Immature natural killer cell (primary cell): ENCODE measurements around the gene FOSL1. TPM values are rescaled to one million over a fixed set of nuclear protein-coding genes. Genes with fewer than 3 reads are reported as not detected.

Source experiments
- DNase-seq, 3 donors: peaks; one replicate each; pipeline ENCODE4 v3.0.0; 2022; ENCODE audit warnings: mixed read lengths in 1 of 3
- H3K27ac Mint-ChIP-seq, 6 donors: one replicate each; pipeline ENCODE4 v1.8.0; 2020; ENCODE audit warnings: mixed read lengths in 6 of 6, mild to moderate bottlenecking in 5 of 6, inconsistent platforms in 4 of 6, moderate library complexity in 3 of 6
- H3K27me3 Mint-ChIP-seq, 3 donors: one replicate each; pipeline ENCODE4 v1.8.0; 2020 to 2021; ENCODE audit warnings: low read depth in 3 of 3, mild to moderate bottlenecking in 3 of 3, mixed read lengths in 3 of 3, moderate library complexity in 3 of 3, inconsistent platforms in 1 of 3
- H3K36me3 Mint-ChIP-seq, 3 donors: one replicate each; pipeline ENCODE4 v1.8.0; 2020; ENCODE audit warnings: mixed read lengths in 3 of 3, inconsistent platforms in 2 of 3, mild to moderate bottlenecking in 2 of 3
- H3K4me1 Mint-ChIP-seq, 2 donors: one replicate each; pipeline ENCODE4 v1.8.0; 2020; ENCODE audit warnings: inconsistent platforms in 2 of 2, mild to moderate bottlenecking in 2 of 2, mixed read lengths in 2 of 2, moderate library complexity in 1 of 2
- H3K4me3 Mint-ChIP-seq, 5 donors: one replicate each; pipeline ENCODE4 v1.8.0; 2020; ENCODE audit warnings: mild to moderate bottlenecking in 5 of 5, mixed read lengths in 5 of 5, inconsistent platforms in 3 of 5, moderate library complexity in 3 of 5
- H3K9me3 Mint-ChIP-seq, 6 donors: one replicate each; pipeline ENCODE4 v1.8.0; 2020; ENCODE audit warnings: mild to moderate bottlenecking in 6 of 6, mixed read lengths in 6 of 6, inconsistent platforms in 4 of 6, moderate library complexity in 3 of 6
- polyA plus RNA-seq, 3 donors: library from polyadenylated mRNA; unstranded; fragments of 300-500 nt; fragmentation: Illumina TruSeq; gene quantifications; one replicate each; pipeline ENCODE4 v1.2.3, GENCODE V29; 2021

FOSL1 gene
- polyA plus RNA-seq, 3 donors from 2014 or later = 0.13 to 0.30 (median 0.17) TPM

GRCh38 chr11:65931773-65932557 is 31.8 kb upstream of the FOSL1 start:
- Mint-ChIP-seq H3K9me3 (no peaks in the 10 kb centered on the region), H3K36me3 (no peaks in the 10 kb centered on the region), H3K4me1 (peaks cover 26 to 33% of the 10 kb centered on the region in 2 donors), H3K27me3 (peaks cover 2 to 10% (median 9%) of the 10 kb centered on the region in 3 donors), H3K4me3 (no peak overlapping the region), H3K27ac (peak overlapping the region in 3 of 6 donors; percentile 13 to 51 (median 19))
- DNase-seq = no peak

- Mint-ChIP-seq H3K4me3 (peak overlapping the region; percentile 78 to 88 (median 81)), H3K27ac (peak overlapping the region; percentile 89 to 97 (median 95)), H3K9me3 (no peaks in the 10 kb centered on the region), H3K4me1 (peaks cover 28 to 35% of the 10 kb centered on the region in 2 donors), H3K27me3 (peaks cover 0 to 10% (median 9%) of the 10 kb centered on the region in 3 donors), H3K36me3 (no peaks in the 10 kb centered on the region)
- DNase-seq = no peak
Observed at GRCh38 chr11:65928667-65929066, 28.5 kb upstream of the FOSL1 start.

- Mint-ChIP-seq H3K36me3 (peaks cover 4 to 5% (median 5%) of the 10 kb centered on the region in 3 donors), H3K4me1 (peaks cover 29 to 35% of the 10 kb centered on the region in 2 donors), H3K9me3 (no peaks in the 10 kb centered on the region), H3K4me3 (peak overlapping the region; percentile 78 to 88 (median 81)), H3K27me3 (peaks cover 0 to 10% (median 9%) of the 10 kb centered on the region in 3 donors), H3K27ac (peak overlapping the region; percentile 89 to 97 (median 95))
- DNase-seq = peak; percentile 82 to 84 (median 83)
Observed at GRCh38 chr11:65927904-65928397, 27.8 kb upstream of the FOSL1 start.

- H3K9me3 Mint-ChIP-seq = peaks cover 0 to 1% (median 0%) of the 10 kb centered on the region in 6 donors
Observed at GRCh38 chr11:65925397-65925796, 25.2 kb upstream of the FOSL1 start.

GRCh38 chr11:65922565-65922964 is 22.4 kb upstream of the FOSL1 start:
- Mint-ChIP-seq H3K36me3 (peaks cover 8 to 14% (median 11%) of the 10 kb centered on the region in 3 donors), H3K4me3 (peak overlapping the region in 4 of 5 donors; percentile 8 to 30 (median 27)), H3K9me3 (peaks cover 0 to 1% (median 0%) of the 10 kb centered on the region in 6 donors), H3K4me1 (peaks cover 27 to 38% of the 10 kb centered on the region in 2 donors), H3K27ac (peak overlapping the region in 2 of 6 donors; percentile 5 to 36), H3K27me3 (peaks cover 2 to 15% (median 3%) of the 10 kb centered on the region in 3 donors)
- no peak for DNase-seq

More at GRCh38 chr11:65925397-65925796, 25.2 kb upstream of the FOSL1 start:
- no peak overlapping the region for H3K4me3 Mint-ChIP-seq
- peaks cover 8 to 14% (median 11%) of the 10 kb centered on the region in 3 donors for H3K36me3 Mint-ChIP-seq
- H3K4me1 Mint-ChIP-seq = peaks cover 38 to 44% of the 10 kb centered on the region in 2 donors
- no peak for DNase-seq
- H3K27me3 Mint-ChIP-seq = peaks cover 0 to 13% (median 8%) of the 10 kb centered on the region in 3 donors
- peak overlapping the region in 4 of 6 donors; percentile 16 to 74 (median 59) for H3K27ac Mint-ChIP-seq

- peaks cover 2 to 15% (median 4%) of the 10 kb centered on the region in 3 donors for H3K27me3 Mint-ChIP-seq
- peak overlapping the region in 3 of 6 donors; percentile 5 to 47 (median 7) for H3K27ac Mint-ChIP-seq
- H3K4me1 Mint-ChIP-seq = peaks cover 25 to 36% of the 10 kb centered on the region in 2 donors
- peaks cover 0 to 1% (median 0%) of the 10 kb centered on the region in 6 donors for H3K9me3 Mint-ChIP-seq
- DNase-seq = no peak
- H3K36me3 Mint-ChIP-seq = peaks cover 8 to 14% (median 13%) of the 10 kb centered on the region in 3 donors
- peak overlapping the region; percentile 8 to 30 (median 28) for H3K4me3 Mint-ChIP-seq
Observed at GRCh38 chr11:65921876-65922275, 21.7 kb upstream of the FOSL1 start.

GRCh38 chr11:65921033-65921555 is 20.9 kb upstream of the FOSL1 start:
- Mint-ChIP-seq H3K4me3 (peak overlapping the region in 4 of 5 donors; percentile 88 to 95 (median 90)), H3K9me3 (peaks cover 0 to 1% (median 0%) of the 10 kb centered on the region in 6 donors), H3K27ac (peak overlapping the region in 1 of 6 donors; percentile 53)

GRCh38 chr11:65920372-65920802 is 20.2 kb upstream of the FOSL1 start:
- peaks cover 8 to 15% (median 14%) of the 10 kb centered on the region in 3 donors for H3K36me3 Mint-ChIP-seq
- peaks cover 0 to 1% (median 0%) of the 10 kb centered on the region in 6 donors for H3K9me3 Mint-ChIP-seq
- DNase-seq = no peak
- H3K27me3 Mint-ChIP-seq = peaks cover 2 to 15% (median 7%) of the 10 kb centered on the region in 3 donors
- peak overlapping the region; percentile 88 to 95 (median 89) for H3K4me3 Mint-ChIP-seq
- peaks cover 31 to 42% of the 10 kb centered on the region in 2 donors for H3K4me1 Mint-ChIP-seq
- H3K27ac Mint-ChIP-seq = peak overlapping the region; percentile 36 to 93 (median 78)

More at GRCh38 chr11:65921033-65921555, 20.9 kb upstream of the FOSL1 start:
- no peak for DNase-seq
- Mint-ChIP-seq H3K36me3 (peaks cover 8 to 15% (median 14%) of the 10 kb centered on the region in 3 donors), H3K27me3 (peaks cover 2 to 15% (median 7%) of the 10 kb centered on the region in 3 donors), H3K4me1 (peaks cover 31 to 42% of the 10 kb centered on the region in 2 donors)

- Mint-ChIP-seq H3K9me3 (peaks cover 0 to 1% (median 0%) of the 10 kb centered on the region in 6 donors), H3K36me3 (peaks cover 8 to 15% (median 14%) of the 10 kb centered on the region in 3 donors), H3K4me3 (peak overlapping the region; percentile 88 to 95 (median 89)), H3K27me3 (peaks cover 2 to 15% (median 9%) of the 10 kb centered on the region in 3 donors), H3K4me1 (peaks cover 37 to 48% of the 10 kb centered on the region in 2 donors), H3K27ac (peak overlapping the region; percentile 75 to 93 (median 86))
- no peak for DNase-seq
Observed at GRCh38 chr11:65919573-65920371, 19.6 kb upstream of the FOSL1 start.

- Mint-ChIP-seq H3K4me1 (peaks cover 40 to 52% of the 10 kb centered on the region in 2 donors), H3K27me3 (peaks cover 2 to 15% (median 9%) of the 10 kb centered on the region in 3 donors), H3K4me3 (peak within 1 kb of the TSS; percentile 88 to 95 (median 89)), H3K27ac (peak within 1 kb of the TSS; percentile 75 to 93 (median 88)), H3K9me3 (peaks cover 0 to 1% (median 0%) of the 10 kb centered on the region in 6 donors), H3K36me3 (peaks cover 8 to 15% (median 14%) of the 10 kb centered on the region in 3 donors)
- DNase-seq = peak; percentile 97 to 98 (median 98)
Observed at GRCh38 chr11:65919141-65919572, 19.0 kb upstream of the FOSL1 start, which contains the start of gene DRAP1. TSS of gene DRAP1 (plus strand) at chr11:65919426. CDS start at chr11:65919502, 76 bp downstream.

GRCh38 chr11:65918211-65919140 is 18.3 kb upstream of the FOSL1 start, which contains the start of gene C11orf68:
TSS of gene C11orf68 (minus strand) at chr11:65919062. CDS start at chr11:65919031, 31 bp downstream.
- Mint-ChIP-seq H3K36me3 (peaks cover 6 to 14% (median 13%) of the 10 kb centered on the region in 3 donors), H3K4me1 (peaks cover 40 to 52% of the 10 kb centered on the region in 2 donors), H3K27me3 (peaks cover 2 to 15% (median 9%) of the 10 kb centered on the region in 3 donors), H3K9me3 (peaks cover 0 to 1% (median 0%) of the 10 kb centered on the region in 6 donors), H3K27ac (peak within 1 kb of the TSS; percentile 75 to 93 (median 88)), H3K4me3 (peak within 1 kb of the TSS; percentile 88 to 95 (median 89))
- DNase-seq = no peak
